K562 (cell line): ENCODE data around the gene AADAC. TPM values are rescaled to one million over a fixed set of nuclear protein-coding genes. Genes with fewer than 3 reads are reported as not detected.
A peak's percentile ranks its signal among the peaks of the same experiment; 100 is the strongest.

ENCODE experiments used
- CGGBP1 ChIP-seq: fragments of 250-450 bp; sonication (Bioruptor Pico); IDR thresholded peaks from 2 replicates; pipeline ENCODE4 v1.9.0; 2021; ENCODE audit warnings: mild to moderate bottlenecking
- CHAMP1 ChIP-seq: fragments of 450-650 bp; IDR thresholded peaks from 2 replicates; pipeline ENCODE4 v1.6.1; 2016; ENCODE audit warnings: mild to moderate bottlenecking
- FOXK2 ChIP-seq, 2 experiments: fragments of 450-650 bp; IDR thresholded peaks in 1 of 2; conservative IDR thresholded peaks in 1 of 2; 2 replicates each; pipeline ENCODE4 v1.6.1; 2016; ENCODE audit warnings: low read depth in 2 of 2, mild to moderate bottlenecking in 1 of 2
- IFI16 ChIP-seq: fragments of 250-450 bp; sonication (Bioruptor Pico); IDR thresholded peaks from 2 replicates; pipeline ENCODE4 v2.1.2; 2022; ENCODE audit warnings: mild to moderate bottlenecking, inconsistent platforms
- REST ChIP-seq, 2 experiments: fragments of 450-650 bp; formaldehyde crosslinking in 1 of 2; IDR thresholded peaks; 2 replicates each; pipeline versions ENCODE4 v1.4.0 to v1.6.1; 2014 to 2020; ENCODE audit warnings: mild to moderate bottlenecking in 2 of 2, borderline replicate concordance in 1 of 2, low read depth in 1 of 2
- SIN3B ChIP-seq: fragments of 450-650 bp; IDR thresholded peaks from 2 replicates; pipeline ENCODE4 v1.6.1; 2017; ENCODE audit warnings: low read depth, mild to moderate bottlenecking, moderate library complexity
- ZBTB12 ChIP-seq: fragments of 250-450 bp; sonication (Bioruptor Pico); IDR thresholded peaks from 2 replicates; pipeline ENCODE4 v1.4.0; 2020
- ZNF316 ChIP-seq: fragments of 450-650 bp; IDR thresholded peaks from 2 replicates; pipeline ENCODE4 v1.6.1; 2016
- polyA plus RNA-seq, 8 experiments: library from polyadenylated mRNA; depleted of rRNA in 4 of 8; stranded (reverse) in 5 of 8; unstranded in 3 of 8; fragments of >200 nt; fragmentation: Nextera tagmentation in 2 of 8; fragmentation: Illumina TruSeq in 1 of 8; extraction: Ambion mirVana in 2 of 8; extraction: Trizol in 1 of 8; gene quantifications; 2 replicates each; pipeline versions ENCODE4 v1.2.1 to v1.2.3, GENCODE V29; 2011 to 2014; ENCODE audit warnings: inconsistent platforms in 1 of 8, missing spikeins in 1 of 8
- total RNA-seq, 7 experiments: library from RNA; depleted of rRNA in 6 of 7; stranded (reverse); fragments of >200 nt in 6 of 7; fragmentation: Illumina TruSeq in 2 of 7; extraction: Trizol in 2 of 7; gene quantifications; 2 replicates each; pipeline versions ENCODE4 v1.2.1 to v1.2.3, GENCODE V29; 2011 to 2021; ENCODE audit warnings: low replicate concordance in 1 of 7

AADAC gene
- total and polyA plus RNA-seq, 9 of the 15 experiments (the other 6 are each of a cell fraction or from before 2014, with no cell fraction given) = 0.47 TPM; not detected in 8

GRCh38 chr3:151837057-151837456 is 23.1 kb downstream of the AADAC start (continued):
- peak; percentile 78; the same call in 1 of the 2 replicates for TF ChIP-seq CHAMP1
- TF ChIP-seq REST (IDR thresholded peaks at IDR 0.05; ENCODE audit: borderline replicate concordance) = peak; percentile 20; the same call in 1 of the 2 replicates
- no peak for TF ChIP-seq REST (CRISPR knock-in tag; IDR thresholded peaks at IDR 0.05; ENCODE audit: low read depth)
- TF ChIP-seq FOXK2 (conservative IDR thresholded peaks at IDR 0.05 in 1 of 2, IDR thresholded peaks at IDR 0.05 in 1 of 2; ENCODE audit: low read depth in 2 of 2) = 0 out of 4 replicates have a peak, but pooled peaks of 1 of the 2 experiments have one; percentile 37
- no peak for TF ChIP-seq ZBTB12 (CRISPR knock-in tag)
- TF ChIP-seq CGGBP1 (CRISPR knock-in tag) = no peak
- TF ChIP-seq SIN3B = no peak
- peak; percentile 97 for TF ChIP-seq ZNF316
- TF ChIP-seq IFI16 = no peak
- TF ChIP-seq, all 486 proteins: peak for 80
